ENCODE results near the gene FAAP20.

GRCh38 chr1:2212532-2213491 lies 18.2 kb upstream of the FAAP20 start:
- TF ChIP-seq CTCF (IDR thresholded peaks at IDR 0.05) (no peak), POLR2A (IDR thresholded peaks at IDR 0.05) (no peak)

All from lower leg skin (tissue), 3 donors.